ENCODE data around the gene KRTAP10-4.
"Not testable (repeated sequence)": the region's sequence is repeated elsewhere in the genome, so short reads cannot be mapped to it uniquely, and the experiment has no call there.

The KRTAP10-4 gene

GRCh38 chr21:44573630-44574456 lies at the start of gene KRTAP10-4:
Gene KRTAP10-4 (plus strand): TSS chr21:44573729. CDS start chr21:44573759, 30 bp downstream.
- DNase-seq (ENCODE audit: low read depth in 3 of 3): not testable (repeated sequence)

DNA sequence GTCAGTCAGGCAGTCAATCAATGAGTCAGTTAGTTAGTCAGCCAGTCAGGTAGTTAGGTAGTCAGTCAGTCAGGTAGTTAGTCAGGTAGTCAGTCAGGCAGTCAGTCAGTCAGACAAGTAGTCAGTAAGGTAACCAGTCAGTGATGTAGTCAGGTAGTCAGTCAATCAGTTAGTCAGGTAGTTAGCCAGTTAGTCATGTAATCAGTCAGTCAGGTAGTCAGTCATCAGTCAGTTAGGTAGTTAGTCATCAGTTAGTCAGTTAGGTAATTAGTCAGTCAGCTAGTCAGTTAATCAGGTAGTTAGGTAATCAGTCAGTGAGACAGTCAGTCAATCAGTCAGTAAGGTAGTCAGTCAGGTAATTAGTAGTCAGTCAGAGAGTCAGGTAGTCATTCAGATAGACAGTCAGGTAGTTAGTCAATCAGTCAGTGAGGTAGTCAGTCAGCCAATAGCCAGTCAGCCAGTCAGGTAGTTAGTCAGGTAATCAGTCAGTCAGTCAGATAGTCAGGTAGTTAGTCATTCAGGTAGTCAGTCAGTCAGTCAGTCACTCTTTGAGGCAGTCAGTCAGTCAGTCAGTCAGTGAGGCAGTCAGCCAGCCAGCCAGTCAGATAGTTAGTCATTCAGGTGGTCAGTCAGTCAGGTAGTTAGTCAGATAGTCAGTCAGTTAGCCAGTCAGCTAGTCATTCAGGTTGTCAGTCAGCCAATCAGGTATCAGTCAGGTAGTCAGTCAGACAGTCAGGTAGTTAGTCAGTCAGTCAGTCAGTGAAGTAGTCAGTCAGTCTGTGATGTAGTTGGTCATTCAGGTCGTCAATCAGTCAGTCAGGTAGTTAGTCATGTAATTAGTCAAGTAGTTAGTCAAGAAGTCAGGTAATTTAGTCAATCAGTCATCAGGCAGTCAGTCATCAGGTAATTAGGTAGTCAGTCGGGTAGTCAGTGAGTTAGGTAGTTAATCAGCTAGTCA lies 48.8 kb upstream of the KRTAP10-4 start:
- DNase-seq (ENCODE audit: low read depth in 3 of 3): no peak

DNA sequence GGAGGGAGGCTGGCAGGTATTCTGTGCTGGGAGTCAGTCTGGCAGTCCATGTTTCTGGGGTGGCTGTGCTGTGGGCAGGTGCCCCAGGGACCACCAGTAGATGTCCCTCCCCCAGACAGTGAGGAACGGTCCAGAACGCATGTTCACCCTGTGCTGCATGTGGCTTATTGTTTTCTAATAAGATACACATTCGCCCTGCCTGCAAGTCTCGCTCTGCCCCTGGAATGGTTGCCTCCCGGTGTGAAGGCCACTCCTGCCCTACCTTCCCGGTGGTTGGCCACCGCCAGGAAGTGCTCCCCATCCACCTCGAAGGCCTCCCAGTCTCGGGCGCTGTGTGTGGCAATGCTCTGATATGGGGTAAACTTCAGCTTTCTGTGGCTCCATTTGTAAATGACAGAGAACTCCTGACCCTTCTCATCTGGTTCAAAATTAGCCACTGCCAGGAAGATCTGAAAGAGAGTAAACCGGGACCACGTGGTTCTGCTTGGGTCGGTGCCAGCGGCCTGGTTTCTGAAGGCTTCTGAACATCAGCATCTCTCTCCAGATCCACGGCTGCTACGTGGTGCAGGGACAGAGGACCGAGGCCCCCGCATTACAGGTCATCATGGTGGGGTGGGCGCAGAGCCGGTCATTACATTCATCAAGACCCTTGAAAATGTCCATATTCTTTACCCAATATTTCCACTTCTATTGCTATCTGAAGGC lies 48.0 kb upstream of the KRTAP10-4 start:
- no peak for DNase-seq (ENCODE audit: low read depth in 3 of 3)

GRCh38 chr21:44526096-44526997 lies 47.2 kb upstream of the KRTAP10-4 start:
- DNase-seq (ENCODE audit: low read depth in 3 of 3): no peak

DNA sequence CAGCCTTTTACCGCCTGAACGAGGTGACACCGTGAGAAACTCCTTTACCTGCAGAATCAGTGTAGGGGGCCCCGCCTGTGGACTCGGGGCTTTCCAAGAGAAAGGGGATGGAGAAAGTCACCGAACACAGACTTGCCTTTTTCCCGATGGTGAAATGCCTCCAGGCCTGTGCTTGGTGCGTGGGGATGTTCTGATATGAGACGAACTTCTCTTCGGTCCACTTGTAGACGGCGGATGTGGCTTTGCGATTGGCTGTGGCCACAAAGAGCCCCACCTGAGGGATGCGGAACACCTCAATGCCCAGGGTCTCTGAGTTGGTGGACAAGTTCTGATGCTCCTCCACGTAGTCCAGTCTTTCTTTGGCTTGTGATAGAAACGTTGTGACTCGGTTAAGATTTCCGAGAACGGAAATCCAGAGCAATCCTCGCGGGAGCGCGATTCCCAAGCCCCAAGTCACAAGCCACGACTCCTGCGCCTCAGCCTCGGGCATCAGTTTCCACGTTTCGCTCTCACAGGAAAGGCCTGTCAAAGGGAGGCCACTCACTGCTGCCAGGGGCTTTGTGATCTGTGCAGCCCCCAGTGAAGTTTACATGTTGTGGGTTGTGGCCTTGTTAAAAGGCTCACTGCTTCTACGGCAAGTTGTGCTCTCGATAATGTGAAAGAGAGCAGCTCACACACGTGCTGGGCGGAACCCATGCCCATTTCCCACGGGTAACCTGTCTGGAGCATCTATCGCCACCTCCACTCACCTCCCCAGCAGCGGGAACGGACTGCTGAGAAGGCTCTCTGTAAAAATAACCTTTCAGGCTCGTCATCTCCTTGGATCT lies 46.2 kb upstream of the KRTAP10-4 start:
- no peak for DNase-seq (ENCODE audit: low read depth in 3 of 3)

GRCh38 chr21:44527983-44528633 lies 45.4 kb upstream of the KRTAP10-4 start:
- no peak for DNase-seq (ENCODE audit: low read depth in 3 of 3)

DNA sequence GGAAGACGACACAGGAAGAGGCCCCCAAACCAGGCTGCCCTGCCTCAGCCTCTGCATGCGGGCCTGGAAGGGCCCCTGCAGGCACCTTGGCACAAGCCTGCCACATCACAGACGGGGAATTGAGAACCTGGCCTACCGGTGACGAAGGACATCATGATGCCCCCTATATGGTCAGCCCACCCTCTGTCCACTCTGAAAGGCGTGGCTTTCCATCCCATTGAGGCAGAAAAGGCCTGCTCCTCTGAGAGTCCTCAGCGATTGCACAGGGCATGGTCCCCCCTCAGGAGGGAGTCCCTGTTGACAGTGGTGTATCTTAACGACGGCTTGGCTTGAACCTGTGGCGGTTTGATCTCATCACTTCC lies 44.9 kb upstream of the KRTAP10-4 start:
- DNase-seq (ENCODE audit: low read depth in 3 of 3): no peak

DNA sequence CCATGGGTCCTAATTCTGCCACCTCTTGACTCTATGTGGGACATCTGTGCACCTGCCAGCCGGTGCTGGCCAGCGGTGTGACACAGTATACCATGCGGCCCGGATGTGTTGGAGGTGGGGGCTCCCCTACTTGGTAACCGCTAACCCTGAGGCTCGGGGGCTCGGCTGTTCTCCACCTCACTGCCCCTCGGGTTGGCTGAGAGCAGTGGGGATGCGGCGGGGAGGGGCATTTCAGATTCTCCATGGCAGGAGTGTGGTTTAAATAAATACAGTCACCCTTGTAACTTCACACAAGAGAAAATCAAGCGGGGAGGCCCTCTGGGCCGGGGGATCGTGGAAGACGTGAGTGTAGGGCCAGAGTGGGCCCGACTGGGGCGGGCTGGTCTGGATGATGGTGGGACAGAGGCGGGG lies 44.5 kb upstream of the KRTAP10-4 start:
- no peak for DNase-seq (ENCODE audit: low read depth in 3 of 3)

DNA sequence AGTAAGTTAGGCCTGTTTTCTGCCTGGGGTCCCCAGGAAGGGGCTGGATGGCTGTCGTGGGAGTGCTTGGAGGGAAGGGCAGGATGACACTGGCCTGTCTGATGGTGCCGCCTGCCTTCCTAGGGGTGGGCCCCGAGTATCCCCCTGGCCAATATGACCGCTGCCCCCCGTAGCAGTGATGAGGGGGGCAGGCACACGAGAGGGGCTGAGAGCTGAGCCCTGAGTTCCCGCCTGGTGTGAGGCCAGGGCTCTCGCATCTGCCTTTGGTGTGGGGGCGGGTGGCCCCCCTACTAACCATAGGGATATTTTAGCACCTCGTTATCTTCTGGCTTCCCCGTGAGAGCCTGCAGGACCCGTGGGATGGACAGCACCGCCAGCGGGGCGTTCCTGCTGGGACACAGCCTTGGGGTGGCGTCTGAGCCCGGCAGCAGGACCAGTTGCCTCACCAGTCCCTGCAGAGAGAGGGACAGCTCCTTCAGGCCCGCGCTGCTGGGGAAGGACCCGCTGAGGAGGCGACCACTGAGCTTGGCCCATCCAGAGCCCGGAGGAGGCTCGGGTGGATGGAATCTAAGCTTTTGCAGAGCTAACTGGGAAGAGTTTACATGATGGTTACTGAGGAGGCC lies 43.9 kb upstream of the KRTAP10-4 start:
- no peak for DNase-seq (ENCODE audit: low read depth in 3 of 3)

DNA sequence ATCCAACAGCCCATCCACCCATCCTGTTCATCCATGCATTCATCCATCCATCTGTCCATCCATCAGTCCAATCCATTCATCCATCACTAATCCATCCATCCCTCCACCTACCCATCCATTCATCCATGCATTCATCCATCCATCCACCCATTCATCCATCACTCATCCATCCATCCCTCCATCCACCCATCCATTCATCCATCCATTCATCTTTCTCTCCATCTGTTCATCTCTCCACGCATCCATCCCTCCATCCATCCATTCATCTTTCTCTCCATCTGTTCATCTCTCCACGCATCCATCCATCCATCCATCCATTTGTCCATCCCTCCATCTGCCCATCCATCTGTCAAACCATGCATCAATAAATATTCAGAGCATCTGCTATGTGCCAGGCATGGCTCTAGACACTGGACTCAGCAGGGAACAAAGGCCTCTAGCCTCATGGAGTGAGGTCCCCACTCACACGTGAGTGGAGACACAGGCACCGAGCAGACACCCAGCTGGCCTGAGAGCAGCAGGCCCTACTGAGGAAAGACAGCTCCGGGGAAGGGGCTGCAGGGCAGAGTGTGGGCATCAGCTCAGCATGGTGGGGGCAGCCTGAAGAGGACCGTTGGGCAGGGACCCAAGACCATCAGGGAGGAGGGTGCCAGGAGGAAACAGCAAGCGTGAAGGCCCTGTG lies 43.2 kb upstream of the KRTAP10-4 start:
- DNase-seq (ENCODE audit: low read depth in 3 of 3): no peak

DNA sequence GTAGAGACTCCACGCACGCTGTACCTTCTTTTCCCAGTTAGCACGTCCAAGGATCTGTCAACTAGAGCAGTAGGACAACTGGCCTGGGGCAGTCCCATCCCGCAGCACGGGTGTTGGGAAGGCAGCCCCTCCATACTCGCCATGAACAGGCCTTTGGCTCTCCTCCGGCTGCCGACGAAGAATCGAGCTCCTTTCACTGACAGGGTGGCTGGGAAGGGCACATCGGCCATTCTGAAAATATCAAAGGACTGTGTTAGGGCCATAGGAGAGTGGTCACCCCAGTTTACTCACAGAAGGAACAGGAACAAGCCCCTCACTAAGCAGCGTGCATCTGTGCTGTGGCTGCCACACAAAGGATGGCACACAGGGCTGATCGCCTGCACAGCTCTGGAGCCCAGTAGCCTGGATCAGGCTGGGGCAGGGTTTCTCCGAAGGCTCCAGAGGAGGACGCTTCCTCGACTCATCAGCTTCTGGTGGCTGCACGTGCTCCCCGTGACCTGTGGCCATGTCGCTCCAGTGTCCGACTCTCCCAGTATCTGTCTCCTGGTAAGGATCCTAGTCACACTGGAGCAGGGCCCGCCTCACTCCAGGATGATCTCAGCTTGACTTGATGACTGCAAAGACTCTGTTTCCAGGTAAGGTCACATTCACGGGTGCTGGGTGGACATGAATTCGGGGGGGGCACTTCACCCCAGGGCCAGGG lies 42.5 kb upstream of the KRTAP10-4 start:
- DNase-seq (ENCODE audit: low read depth in 3 of 3): no peak

DNA sequence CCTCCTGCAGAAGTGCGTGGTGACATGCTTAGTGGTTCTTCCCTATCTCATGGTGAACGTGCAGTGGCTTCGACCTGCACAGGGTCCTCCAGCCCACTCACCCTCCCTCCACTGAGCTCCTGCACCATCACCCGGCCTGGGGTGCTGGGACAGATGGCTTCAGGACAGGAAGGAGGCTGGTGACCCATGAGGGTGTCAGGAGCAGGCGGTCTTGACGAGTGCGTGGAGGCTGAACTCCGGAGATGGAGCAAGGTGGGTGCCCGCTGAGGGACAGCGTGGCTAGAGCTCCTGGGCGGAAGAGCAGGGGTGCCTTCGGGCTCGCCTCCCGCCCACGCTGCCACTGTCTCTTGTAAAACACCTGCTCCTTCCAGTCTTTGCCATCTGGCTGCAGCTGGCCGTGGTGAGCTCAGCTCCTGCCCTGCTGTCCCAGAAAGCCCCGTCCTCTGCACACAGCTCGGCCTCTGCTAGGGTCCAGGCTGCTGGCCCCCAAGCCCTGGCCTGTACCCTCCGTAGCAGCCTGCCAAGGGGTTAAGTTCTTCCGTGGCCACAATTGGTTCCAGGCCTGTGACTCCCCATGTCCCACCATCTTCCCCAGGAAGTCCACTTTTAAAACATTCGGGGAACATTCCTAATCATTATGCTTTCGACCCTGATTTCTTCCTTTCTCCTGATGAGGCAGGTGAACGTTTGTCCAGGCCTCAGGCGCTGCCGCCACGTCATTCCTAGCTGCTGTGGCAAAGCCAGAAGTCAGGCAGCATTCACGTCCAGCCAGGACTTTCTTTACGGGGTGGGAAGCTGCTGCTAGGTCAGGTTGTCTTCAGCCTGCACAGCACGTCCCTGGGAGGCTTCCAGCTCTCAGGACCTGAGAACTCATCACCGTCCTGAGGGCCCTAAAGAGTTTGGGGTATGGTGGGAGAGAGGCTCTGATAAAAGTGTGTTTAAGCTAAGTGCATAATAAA lies 41.6 kb upstream of the KRTAP10-4 start:
- no peak for DNase-seq (ENCODE audit: low read depth in 3 of 3)

- DNase-seq (ENCODE audit: low read depth in 3 of 3): no peak
Measured at GRCh38 chr21:44532712-44533111, 40.8 kb upstream of the KRTAP10-4 start.

DNA sequence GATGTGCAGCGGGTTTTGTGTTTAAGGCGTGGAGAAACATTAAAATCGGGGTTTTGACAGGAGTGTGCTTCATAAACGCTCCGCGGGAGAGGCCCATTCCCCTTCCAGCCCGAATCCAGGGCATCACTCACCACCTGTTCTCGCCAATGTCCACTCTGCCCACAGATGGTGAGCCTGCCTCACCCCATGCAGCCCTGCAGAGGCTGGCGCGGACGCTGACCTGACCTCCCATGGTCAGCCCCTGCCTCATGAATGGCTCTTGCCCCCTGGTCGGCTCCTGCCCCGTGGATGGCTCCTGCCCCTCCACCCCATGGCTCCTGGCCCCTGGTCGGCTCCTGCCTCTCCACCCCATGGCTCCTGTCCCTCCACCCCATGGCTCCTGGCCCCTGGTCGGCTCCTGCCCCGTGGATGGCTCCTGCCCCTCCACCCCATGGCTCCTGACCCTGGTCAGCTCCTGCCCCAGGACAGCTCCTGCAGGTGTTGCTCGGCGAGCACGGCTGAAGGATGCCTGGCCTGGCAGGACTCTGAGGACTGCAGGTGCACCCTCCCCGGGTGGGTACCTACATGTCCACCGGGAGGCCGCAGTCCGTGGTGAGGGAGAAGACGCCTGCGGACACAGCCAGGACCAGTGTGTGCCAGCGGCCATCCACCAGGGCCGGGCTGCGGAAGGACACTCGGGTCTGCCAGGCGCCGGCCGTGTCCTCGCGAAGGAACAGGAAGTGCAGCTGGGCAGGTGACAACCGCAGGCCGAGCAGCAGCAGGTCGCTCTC lies 40.2 kb upstream of the KRTAP10-4 start:
- no peak for DNase-seq (ENCODE audit: low read depth in 3 of 3)

DNA sequence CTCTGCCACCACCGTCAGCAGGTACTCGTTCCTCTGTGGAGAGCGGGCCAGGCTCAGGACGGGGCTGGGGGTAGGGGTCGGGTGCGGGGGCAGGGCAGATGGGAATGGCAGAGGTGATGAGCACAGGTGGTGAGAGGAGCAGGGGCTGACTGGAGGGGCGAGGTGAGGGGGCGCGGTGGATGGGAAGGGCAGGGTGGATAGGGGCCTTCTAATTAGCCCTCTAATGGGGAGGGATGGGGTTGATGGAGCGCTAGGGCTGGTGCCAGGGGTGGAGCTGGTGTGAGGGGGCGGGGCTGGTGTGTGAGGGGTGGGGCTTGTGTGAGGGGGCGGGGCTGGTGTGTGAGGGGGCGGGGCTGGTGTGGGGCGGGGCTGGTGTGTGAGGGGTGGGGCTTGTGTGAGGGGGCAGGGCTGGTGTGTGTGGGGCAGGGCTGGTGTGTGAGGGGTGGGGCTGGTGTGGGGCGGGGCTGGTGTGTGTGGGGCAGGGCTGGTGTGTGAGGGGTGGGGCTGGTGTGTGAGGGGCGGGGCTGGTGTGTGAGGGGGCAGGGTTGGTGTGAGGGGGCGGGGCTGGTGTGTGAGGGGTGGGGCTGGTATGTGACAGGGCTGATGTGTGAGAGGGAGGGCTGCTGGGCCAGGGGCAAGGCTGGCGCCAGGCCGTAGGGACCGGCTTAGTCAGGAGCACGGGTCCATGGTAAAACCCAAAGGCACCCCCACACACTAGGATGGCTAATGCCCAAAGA lies 39.5 kb upstream of the KRTAP10-4 start:
- no peak for DNase-seq (ENCODE audit: low read depth in 3 of 3)
